RPMI7951 (cell line): ENCODE data around the gene PTP4A1. TPM values are rescaled to one million over a fixed set of nuclear protein-coding genes. Genes with fewer than 3 reads are reported as not detected.
A peak's percentile ranks its signal among the peaks of the same experiment; 100 is the strongest.
"Not testable (repeated sequence)": the region's sequence is repeated elsewhere in the genome, so short reads cannot be mapped to it uniquely, and the experiment has no call there.

Experiments
- DNase-seq: peaks from one replicate; pipeline ENCODE4 v3.0.0-alpha.2; 2012; ENCODE audit warnings: low read depth
- total RNA-seq: library from RNA; depleted of rRNA; stranded (reverse); fragments of >200 nt; shearing (Covaris generic); gene quantifications from 2 replicates; pipeline ENCODE4 v1.2.3, GENCODE V29; 2014; rRNA removed

The PTP4A1 gene
- 10.1 and 15.1 TPM in 2 replicates for total RNA-seq

- DNase-seq: peak; percentile 96
Observed at GRCh38 chr6:63572044-63572746, at the start of gene PTP4A1, which contains the start of gene LOC128125822. PTP4A1 (plus strand) TSS chr6:63572480; CDS start chr6:63576881, 4,401 bp downstream. LOC128125822 (plus strand) TSS chr6:63572480.

- not testable (repeated sequence) for DNase-seq
Observed at GRCh38 chr6:63522911-63523287, 49.4 kb upstream of the PTP4A1 start.

GRCh38 chr6:63523630-63524029 is 48.6 kb upstream of the PTP4A1 start:
- no peak for DNase-seq

- DNase-seq: no peak
Observed at GRCh38 chr6:63525186-63525878, 46.9 kb upstream of the PTP4A1 start.

GRCh38 chr6:63526931-63527330 is 45.3 kb upstream of the PTP4A1 start:
- no peak for DNase-seq

GRCh38 chr6:63527658-63528514 is 44.4 kb upstream of the PTP4A1 start:
- peak; percentile 74 for DNase-seq

GRCh38 chr6:63529498-63529897 is 42.8 kb upstream of the PTP4A1 start:
- DNase-seq: no peak

- no peak for DNase-seq
Observed at GRCh38 chr6:63530182-63530581, 42.1 kb upstream of the PTP4A1 start.

- no peak for DNase-seq
Observed at GRCh38 chr6:63530991-63531390, 41.3 kb upstream of the PTP4A1 start.

- no peak for DNase-seq
Observed at GRCh38 chr6:63533026-63533425, 39.3 kb upstream of the PTP4A1 start.

GRCh38 chr6:63533952-63534351 is 38.3 kb upstream of the PTP4A1 start:
- no peak for DNase-seq

- DNase-seq: no peak
Observed at GRCh38 chr6:63537201-63537958, 34.9 kb upstream of the PTP4A1 start.

GRCh38 chr6:63537959-63538300 is 34.4 kb upstream of the PTP4A1 start:
- DNase-seq: no peak

GRCh38 chr6:63538550-63538949 is 33.7 kb upstream of the PTP4A1 start:
- DNase-seq: no peak

- no peak for DNase-seq
Observed at GRCh38 chr6:63543001-63543400, 29.3 kb upstream of the PTP4A1 start.

GRCh38 chr6:63543982-63544381 is 28.3 kb upstream of the PTP4A1 start:
- DNase-seq: no peak

GRCh38 chr6:63546236-63546635 is 26.0 kb upstream of the PTP4A1 start:
- DNase-seq: no peak

- no peak for DNase-seq
Observed at GRCh38 chr6:63546697-63547096, 25.6 kb upstream of the PTP4A1 start.

GRCh38 chr6:63549076-63549475 is 23.2 kb upstream of the PTP4A1 start:
- no peak for DNase-seq

GRCh38 chr6:63553208-63553607 is 19.1 kb upstream of the PTP4A1 start:
- DNase-seq: no peak

- no peak for DNase-seq
Observed at GRCh38 chr6:63553900-63554299, 18.4 kb upstream of the PTP4A1 start.

GRCh38 chr6:63554782-63555181 is 17.5 kb upstream of the PTP4A1 start:
- DNase-seq: no peak
